GM18861 (cell line): ENCODE results near the gene OPRM1.
A peak's percentile ranks its signal among the peaks of the same experiment; 100 is the strongest.

Experiments
- ATAC-seq: cut with Tn5 transposase; IDR thresholded peaks from one replicate; pipeline ENCODE4 v1.9.1; 2021; ENCODE audit not compliant: unreplicated experiment

Gene OPRM1

GRCh38 chr6:154202339-154202738 lies 163.3 kb downstream of the OPRM1 start:
- ATAC-seq = no peak

GRCh38 chr6:154202958-154203357 lies 163.9 kb downstream of the OPRM1 start:
- no peak for ATAC-seq

GRCh38 chr6:154206141-154206540 lies 167.1 kb downstream of the OPRM1 start:
- ATAC-seq = no peak

- no peak for ATAC-seq
Observed at GRCh38 chr6:154206996-154207395, 168.0 kb downstream of the OPRM1 start.

GRCh38 chr6:154209555-154209954 lies 170.5 kb downstream of the OPRM1 start:
- ATAC-seq = no peak

GRCh38 chr6:154210678-154211077 lies 171.6 kb downstream of the OPRM1 start:
- no peak for ATAC-seq

- no peak for ATAC-seq
Observed at GRCh38 chr6:154213782-154214181, 174.7 kb downstream of the OPRM1 start.

- no peak for ATAC-seq
Observed at GRCh38 chr6:154218301-154218700, 179.3 kb downstream of the OPRM1 start.

- ATAC-seq = no peak
Observed at GRCh38 chr6:154218787-154219186, 179.7 kb downstream of the OPRM1 start.

- ATAC-seq = no peak
Observed at GRCh38 chr6:154219250-154219649, 180.2 kb downstream of the OPRM1 start.

- ATAC-seq = no peak
Observed at GRCh38 chr6:154222716-154223115, 183.7 kb downstream of the OPRM1 start.

GRCh38 chr6:154223296-154223695 lies 184.3 kb downstream of the OPRM1 start:
- ATAC-seq = no peak

GRCh38 chr6:154226461-154226860 lies 187.4 kb downstream of the OPRM1 start:
- ATAC-seq = no peak

- ATAC-seq = no peak
Observed at GRCh38 chr6:154227862-154228520, 189.0 kb downstream of the OPRM1 start.

GRCh38 chr6:154228521-154228905 lies 189.5 kb downstream of the OPRM1 start:
- no peak for ATAC-seq

- ATAC-seq = peak; percentile 71
Observed at GRCh38 chr6:154229786-154230185, 190.7 kb downstream of the OPRM1 start.

- no peak for ATAC-seq
Observed at GRCh38 chr6:154230393-154230792, 191.4 kb downstream of the OPRM1 start.

GRCh38 chr6:154230910-154231595 lies 192.0 kb downstream of the OPRM1 start:
- ATAC-seq = no peak

- no peak for ATAC-seq
Observed at GRCh38 chr6:154232013-154232910, 193.2 kb downstream of the OPRM1 start.

- ATAC-seq = no peak
Observed at GRCh38 chr6:154233383-154233782, 194.3 kb downstream of the OPRM1 start.

GRCh38 chr6:154234019-154234772 lies 195.2 kb downstream of the OPRM1 start:
- ATAC-seq = peak; percentile 36
